NCI-H2171 treated with DMSO at 0.1 percent for 48 hours (cell line): ENCODE results near the gene EEIG1.
A peak's percentile ranks its signal among the peaks of the same experiment; 100 is the strongest.

Experiments
- DNase-seq: peaks from one replicate; lab custom pipeline; 2025; lab: John Stamatoyannopoulos, UW

EEIG1 gene

DNA sequence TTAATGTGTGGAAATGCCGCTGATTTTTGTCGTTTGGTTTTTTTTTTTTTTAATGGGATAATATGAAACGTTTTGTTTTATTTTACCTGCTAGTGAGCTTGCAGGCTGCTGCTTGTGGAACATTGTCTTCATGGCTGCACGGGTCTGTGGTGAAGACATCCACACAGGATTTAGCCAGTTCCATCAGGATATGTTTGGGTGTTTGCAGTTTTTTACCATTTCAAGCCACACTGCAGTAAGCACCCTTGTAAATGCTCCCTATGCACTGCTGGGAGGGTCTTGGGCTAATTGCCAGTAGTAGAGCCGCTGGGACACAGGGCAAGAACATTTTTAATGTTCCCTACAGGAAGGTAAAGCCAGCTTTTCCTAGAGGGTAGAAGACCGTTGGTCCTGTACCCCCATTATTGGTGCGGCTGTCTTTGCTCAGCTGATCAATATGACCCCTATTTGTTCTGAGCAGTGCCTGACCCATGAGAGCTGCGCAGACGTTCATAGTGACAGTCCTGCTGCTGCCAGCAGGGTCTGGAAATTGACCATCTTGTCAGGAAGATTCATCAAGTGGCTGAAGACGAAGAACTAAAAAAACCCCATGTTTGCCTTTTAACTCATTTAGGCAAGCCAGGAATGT lies 20.5 kb upstream of the EEIG1 start:
- DNase-seq = no peak

DNA sequence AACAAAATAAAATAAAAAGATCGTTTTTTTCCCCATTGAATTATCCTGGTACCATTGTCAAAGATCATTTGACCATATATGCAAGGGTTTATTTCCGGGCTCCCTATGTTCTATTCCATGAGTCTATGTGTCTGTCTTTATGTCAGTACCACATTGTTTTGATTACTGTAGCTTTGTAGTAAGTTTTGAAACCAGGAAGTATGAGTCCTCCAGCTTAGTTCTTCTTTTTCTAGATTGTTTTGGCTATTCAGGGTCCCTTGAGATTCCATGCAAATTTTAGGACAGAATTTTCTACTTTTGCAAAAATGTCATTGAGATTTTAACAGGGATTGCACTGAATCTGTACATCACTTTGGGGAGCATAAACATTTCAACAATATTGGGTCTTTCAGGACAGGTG lies 18.7 kb upstream of the EEIG1 start:
- DNase-seq = no peak

DNA sequence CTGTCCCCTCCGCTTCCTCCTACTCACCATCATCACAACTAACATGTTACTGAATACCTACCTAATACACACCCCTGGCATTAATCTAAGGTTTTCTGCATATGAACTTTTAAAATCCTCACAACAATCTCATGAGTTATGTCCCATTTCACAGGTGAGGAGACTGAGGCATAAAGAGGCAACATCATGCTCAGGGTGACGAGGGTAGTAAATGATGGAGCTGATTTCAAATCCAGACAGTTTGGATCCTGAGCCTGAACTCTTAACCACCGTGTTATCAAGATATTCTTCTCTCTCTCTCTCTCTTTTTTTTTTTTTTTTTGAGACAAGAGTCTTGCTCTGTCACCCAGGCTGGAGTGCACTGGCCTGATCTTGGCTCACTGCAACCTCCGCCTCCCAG lies 12.9 kb upstream of the EEIG1 start:
- no peak for DNase-seq

GRCh38 chr9:127991757-127992274 lies 11.0 kb upstream of the EEIG1 start:
- DNase-seq = no peak

GRCh38 chr9:127991017-127991756 lies 10.4 kb upstream of the EEIG1 start:
- DNase-seq = peak; percentile 32

- no peak for DNase-seq
Observed at GRCh38 chr9:127990554-127990953, 9.8 kb upstream of the EEIG1 start.

GRCh38 chr9:127989094-127989493 lies 8.3 kb upstream of the EEIG1 start:
- DNase-seq = no peak

DNA sequence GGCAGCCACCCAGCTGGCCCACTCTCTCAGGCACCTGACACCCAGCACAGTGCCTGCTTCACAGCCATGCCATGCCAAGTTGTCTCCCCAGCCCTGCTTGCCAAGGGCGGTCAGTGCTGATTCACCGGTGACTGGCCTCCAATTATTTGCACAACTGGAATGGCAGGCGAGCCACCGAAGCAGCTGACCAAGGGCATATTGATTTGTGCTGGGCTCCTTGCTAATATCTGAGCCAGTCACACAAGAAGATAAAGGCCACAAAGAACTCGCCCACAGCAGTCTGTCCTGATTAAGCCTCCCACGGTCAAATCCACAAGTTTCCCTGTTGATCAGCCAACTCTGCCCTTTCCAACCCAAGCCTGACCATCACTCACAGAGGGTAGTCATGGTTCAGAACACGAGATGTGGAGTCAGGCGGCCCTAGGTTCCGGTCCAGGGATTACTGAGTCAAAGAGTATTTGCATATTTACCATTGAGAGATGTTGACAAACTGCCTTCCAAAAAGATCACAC lies 6.4 kb upstream of the EEIG1 start:
- DNase-seq = no peak

- DNase-seq = no peak
Observed at GRCh38 chr9:127985011-127985410, 4.2 kb upstream of the EEIG1 start.

- DNase-seq = peak; percentile 94
Observed at GRCh38 chr9:127983847-127984289, 3.1 kb upstream of the EEIG1 start.

GRCh38 chr9:127982912-127983311 lies 2.1 kb upstream of the EEIG1 start:
- DNase-seq = no peak

- no peak for DNase-seq
Observed at GRCh38 chr9:127981559-127982121, 851 bp upstream of the EEIG1 start.

GRCh38 chr9:127980060-127980705 lies 606 bp downstream of the EEIG1 start:
- peak; percentile 87 for DNase-seq

DNA sequence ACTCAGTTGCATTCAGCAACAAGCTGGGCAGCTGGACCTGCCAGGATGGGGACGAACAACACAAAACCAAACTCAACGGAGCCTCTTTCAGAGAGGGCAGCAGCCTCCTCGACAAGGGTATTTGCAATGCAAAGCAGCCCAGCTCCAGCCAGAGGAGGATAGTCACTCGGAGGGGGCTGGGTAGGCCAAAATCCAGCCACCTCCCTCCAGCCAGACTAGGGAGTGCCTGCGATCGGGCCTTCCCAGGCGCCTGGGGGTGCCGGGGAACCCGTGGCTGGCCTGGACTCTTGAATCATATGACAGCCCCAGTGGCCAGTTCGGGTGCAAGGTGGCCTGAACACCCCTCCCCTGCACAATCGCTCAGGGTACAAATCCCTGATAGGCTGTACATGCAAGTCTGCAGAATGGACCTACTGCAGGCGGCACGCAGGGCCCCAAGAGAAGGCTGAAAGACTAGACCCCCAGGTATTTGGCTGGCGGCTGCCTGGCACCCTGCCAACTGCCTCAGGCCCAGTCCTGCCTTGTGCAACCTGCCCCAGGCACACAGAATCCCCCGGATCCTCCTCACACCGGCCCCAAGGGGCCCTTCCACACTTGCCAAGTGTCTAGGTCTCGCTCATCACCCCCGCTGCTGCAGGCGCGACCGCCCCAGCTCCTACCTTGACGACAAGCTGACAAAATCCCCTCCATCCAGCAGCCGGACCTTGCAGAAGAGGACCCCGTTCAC lies 1.3 kb downstream of the EEIG1 start:
- peak; percentile 91 for DNase-seq

GRCh38 chr9:127979015-127979332 lies 1.8 kb downstream of the EEIG1 start:
- no peak for DNase-seq

DNA sequence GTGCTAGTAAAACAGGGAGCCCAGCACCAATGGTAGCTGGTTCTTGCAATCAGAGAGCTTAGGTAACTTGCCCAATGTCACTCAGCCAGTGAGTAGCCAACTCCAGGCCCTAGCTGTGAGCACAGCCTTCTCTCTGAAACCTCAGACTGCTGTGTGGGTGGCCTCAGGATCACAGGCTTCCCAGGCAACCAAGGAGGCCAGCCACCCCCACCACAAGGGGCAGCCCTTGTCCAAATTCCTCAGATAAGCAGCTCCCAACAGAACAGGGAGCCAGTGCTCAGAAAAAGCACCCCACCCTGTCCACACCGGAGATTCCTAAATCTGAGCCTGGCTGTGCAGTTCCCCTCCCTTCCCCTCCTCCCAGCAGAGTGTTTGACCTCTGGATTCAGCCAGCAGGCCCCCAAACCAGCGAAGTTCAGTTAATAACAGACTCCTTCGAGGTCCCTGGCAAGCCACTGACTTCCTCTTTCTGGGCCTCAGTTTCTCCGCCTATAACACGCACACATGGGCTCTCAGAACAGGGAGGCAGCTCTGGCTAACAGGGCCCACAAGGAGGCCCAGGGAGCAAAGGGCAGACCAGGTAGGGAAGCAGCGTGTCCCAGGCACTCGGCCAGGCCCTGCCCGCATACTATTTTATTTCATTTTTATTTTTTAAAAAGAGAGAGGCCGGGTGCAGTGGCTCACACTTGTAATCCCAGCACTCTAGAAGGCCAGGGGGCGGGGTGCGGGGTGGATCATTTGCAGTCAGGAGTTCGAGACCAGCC lies 2.7 kb downstream of the EEIG1 start:
- DNase-seq = no peak

DNA sequence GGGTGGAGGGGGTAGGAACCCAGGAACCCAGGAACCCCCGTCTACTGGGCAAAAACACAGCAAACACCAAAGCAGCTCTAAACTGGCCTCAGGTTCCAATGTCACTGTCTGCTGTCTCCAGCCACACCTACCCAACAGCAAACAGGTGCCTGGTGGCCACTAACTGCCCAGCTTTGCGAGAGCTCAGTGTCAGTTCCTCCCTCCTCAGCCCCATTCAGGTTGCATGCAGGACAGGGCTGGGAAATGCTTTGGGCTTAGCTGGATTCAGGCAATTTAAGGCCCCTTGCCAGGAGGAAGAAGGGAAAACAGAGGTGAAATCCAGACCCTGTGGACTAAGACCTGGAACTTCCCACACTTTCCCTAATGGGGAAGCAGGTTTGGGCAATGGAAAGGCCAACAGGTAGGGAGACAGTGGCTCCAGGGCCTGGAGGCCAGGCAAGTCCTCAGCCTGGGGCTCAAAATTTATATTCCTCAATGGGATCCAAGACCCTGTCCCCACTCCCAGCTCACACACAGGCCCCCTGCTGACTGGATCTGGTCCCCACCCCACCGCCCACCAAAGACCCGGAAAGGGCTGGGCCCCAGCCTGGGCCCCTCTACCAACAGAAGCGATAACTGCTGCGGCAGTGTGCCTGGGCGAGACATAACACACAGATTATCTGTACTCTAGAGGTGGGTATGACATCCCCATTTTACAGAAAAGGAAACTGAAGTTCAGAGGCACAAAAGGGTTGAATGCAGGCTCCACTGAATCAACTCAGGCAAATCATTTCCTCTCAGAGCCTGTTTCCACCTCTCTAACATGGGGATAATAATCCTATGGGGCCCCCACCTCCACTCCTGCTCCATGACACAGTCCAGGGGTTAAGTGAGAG lies 3.5 kb downstream of the EEIG1 start:
- no peak for DNase-seq

GRCh38 chr9:127976498-127976897 lies 4.3 kb downstream of the EEIG1 start:
- DNase-seq = peak; percentile 98

DNA sequence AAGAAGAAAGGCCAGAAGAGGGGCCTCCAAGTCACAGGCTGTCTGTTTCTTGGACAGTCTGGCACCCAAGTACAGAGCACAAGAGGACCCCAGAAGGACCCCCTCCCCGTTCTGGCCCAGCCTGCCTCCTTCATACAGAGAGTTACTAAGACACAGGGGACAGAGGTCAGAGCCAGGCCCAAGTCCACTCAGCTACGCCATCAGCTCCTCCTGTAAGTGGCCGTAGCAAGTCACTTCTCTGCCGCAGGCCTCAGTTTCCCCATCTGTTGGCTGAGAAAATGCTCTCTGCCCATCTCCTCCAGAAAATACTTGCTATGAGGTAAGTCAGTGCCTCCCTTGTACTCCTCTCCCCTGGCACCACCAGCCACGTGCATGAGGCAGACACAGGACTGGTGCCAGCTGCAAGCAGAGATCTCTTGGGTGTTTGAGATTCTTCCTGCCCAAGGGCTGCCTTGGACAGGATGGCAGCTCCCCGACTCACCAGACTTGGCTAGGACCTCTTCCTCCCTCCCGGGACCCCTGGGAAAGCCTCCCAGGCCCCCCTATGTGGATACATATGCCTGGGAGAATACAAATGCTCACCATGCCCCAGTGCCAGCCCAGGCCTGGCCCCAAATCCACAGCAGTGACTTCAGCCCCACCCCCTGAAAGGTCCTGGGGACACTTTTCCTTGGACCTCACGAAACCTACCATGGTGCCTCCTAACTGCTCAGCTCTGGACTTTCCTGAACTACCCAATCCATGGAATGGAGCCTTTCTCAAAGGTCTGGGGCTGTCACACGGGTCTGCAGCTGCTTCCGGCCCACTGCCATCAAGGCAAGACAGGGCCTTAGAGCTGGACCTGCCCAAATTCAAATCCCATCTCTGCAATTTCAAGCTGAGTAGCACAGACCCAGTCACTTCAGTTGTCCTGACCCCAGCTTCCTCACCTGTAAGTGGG lies 5.1 kb downstream of the EEIG1 start:
- no peak for DNase-seq
